NAMALWA (cell line): Measurements from ENCODE around the gene TP63.

ENCODE experiments used
- DNase-seq: peaks from one replicate; pipeline ENCODE4 v3.0.0-alpha.2; 2015; ENCODE audit warnings: low spot score

The TP63 gene

GRCh38 chr3:189626286-189626685 lies 4.9 kb upstream of the TP63 start:
- DNase-seq = peak; percentile 47

GRCh38 chr3:189629803-189630455 lies 1.3 kb upstream of the TP63 start:
- DNase-seq = peak; percentile 57

GRCh38 chr3:189630767-189631372 lies 319 bp upstream of the TP63 start:
- peak; percentile 98 for DNase-seq

- DNase-seq = no peak
Measured at GRCh38 chr3:189631409-189631808, 220 bp downstream of the TP63 start.

- DNase-seq = peak; percentile 86
Measured at GRCh38 chr3:189632242-189632641, 1.1 kb downstream of the TP63 start.

- peak; percentile 14 for DNase-seq
Measured at GRCh38 chr3:189635339-189635738, 4.2 kb downstream of the TP63 start.

GRCh38 chr3:189636048-189636447 lies 4.9 kb downstream of the TP63 start:
- peak; percentile 20 for DNase-seq

GRCh38 chr3:189637750-189638149 lies 6.6 kb downstream of the TP63 start:
- peak; percentile 4 for DNase-seq

GRCh38 chr3:189638276-189639031 lies 7.3 kb downstream of the TP63 start:
- peak; percentile 5 for DNase-seq

GRCh38 chr3:189641776-189642175 lies 10.6 kb downstream of the TP63 start:
- peak; percentile 1 for DNase-seq

- no peak for DNase-seq
Measured at GRCh38 chr3:189646853-189647542, 15.8 kb downstream of the TP63 start.

- DNase-seq = no peak
Measured at GRCh38 chr3:189652042-189652441, 20.9 kb downstream of the TP63 start.

GRCh38 chr3:189655617-189656016 lies 24.4 kb downstream of the TP63 start:
- peak; percentile 49 for DNase-seq

- DNase-seq = no peak
Measured at GRCh38 chr3:189659571-189659970, 28.4 kb downstream of the TP63 start.

GRCh38 chr3:189664311-189664710 lies 33.1 kb downstream of the TP63 start:
- DNase-seq = no peak

GRCh38 chr3:189672346-189672745 lies 41.2 kb downstream of the TP63 start:
- peak; percentile 36 for DNase-seq

- peak; percentile 62 for DNase-seq
Measured at GRCh38 chr3:189673535-189673934, 42.3 kb downstream of the TP63 start.

- peak; percentile 59 for DNase-seq
Measured at GRCh38 chr3:189674249-189674913, 43.2 kb downstream of the TP63 start.

- DNase-seq = peak; percentile 80
Measured at GRCh38 chr3:189677667-189678066, 46.5 kb downstream of the TP63 start.

- DNase-seq = peak; percentile 58
Measured at GRCh38 chr3:189680723-189681122, 49.5 kb downstream of the TP63 start.

- no peak for DNase-seq
Measured at GRCh38 chr3:189683546-189684255, 52.5 kb downstream of the TP63 start.
